Measurements from ENCODE around the gene TTC39A. TPM values are rescaled to one million over a fixed set of nuclear protein-coding genes. Genes with fewer than 3 reads are reported as not detected.

Gene TTC39A
- 1 to 10 TPM in 2 of 4 donors, under 1 TPM in 1, not detected in 1; 0.66 to 2.1 (median 1.4) TPM for total RNA-seq

DNA sequence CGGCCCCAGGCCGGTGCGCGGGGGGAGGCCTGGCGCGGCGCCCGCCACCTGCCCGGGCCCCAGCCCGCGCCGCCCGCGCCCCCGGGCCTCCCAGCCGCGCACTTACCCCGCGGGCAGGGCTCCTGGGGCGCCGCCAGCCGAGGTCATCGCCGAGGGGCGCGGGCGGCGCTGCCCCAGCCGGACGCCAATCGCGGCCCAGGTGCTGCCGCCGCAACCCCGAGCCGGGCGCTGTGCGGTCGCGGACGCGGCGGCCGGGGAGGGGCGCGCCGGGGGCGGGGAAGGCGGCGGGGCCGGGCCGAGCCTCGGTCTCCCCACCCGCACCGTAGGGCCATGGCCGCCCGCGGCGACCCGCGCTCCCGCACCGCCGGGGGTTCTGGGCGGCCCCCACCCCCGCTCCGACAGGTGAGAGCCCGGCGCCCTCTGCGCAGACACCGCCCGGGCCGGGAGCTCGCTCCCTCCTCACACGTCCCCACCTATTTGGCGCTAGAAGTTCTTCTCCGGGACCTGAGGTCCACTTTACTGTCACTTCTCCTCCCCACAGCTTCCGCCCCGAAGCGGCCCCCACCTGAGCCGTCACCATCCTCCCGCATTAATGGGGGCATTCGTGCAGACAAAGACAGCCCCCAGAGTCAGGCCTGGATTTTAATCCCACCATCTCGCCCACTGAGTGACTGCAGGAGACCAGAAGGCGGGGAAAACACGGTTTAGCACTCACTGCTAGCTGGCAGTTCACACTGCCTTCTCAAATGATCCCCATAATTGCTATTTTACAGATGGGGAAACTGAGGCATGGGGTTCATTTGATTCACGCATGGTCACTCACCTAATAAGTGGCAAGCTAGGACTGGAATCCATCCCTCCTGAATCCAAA, at the start of gene TTC39A:
Gene TTC39A, minus strand, starts transcription at position 232 of the 871 bp plus-strand sequence. Its CDS starts 85 bp downstream, at position 147.
- TF ChIP-seq, protein P1, sequence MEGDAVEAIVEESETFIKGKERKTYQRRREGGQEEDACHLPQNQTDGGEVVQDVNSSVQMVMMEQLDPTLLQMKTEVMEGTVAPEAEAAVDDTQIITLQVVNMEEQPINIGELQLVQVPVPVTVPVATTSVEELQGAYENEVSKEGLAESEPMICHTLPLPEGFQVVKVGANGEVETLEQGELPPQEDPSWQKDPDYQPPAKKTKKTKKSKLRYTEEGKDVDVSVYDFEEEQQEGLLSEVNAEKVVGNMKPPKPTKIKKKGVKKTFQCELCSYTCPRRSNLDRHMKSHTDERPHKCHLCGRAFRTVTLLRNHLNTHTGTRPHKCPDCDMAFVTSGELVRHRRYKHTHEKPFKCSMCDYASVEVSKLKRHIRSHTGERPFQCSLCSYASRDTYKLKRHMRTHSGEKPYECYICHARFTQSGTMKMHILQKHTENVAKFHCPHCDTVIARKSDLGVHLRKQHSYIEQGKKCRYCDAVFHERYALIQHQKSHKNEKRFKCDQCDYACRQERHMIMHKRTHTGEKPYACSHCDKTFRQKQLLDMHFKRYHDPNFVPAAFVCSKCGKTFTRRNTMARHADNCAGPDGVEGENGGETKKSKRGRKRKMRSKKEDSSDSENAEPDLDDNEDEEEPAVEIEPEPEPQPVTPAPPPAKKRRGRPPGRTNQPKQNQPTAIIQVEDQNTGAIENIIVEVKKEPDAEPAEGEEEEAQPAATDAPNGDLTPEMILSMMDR (IDR thresholded peaks at IDR 0.05; ENCODE audit: low read depth) = no peak

DNA sequence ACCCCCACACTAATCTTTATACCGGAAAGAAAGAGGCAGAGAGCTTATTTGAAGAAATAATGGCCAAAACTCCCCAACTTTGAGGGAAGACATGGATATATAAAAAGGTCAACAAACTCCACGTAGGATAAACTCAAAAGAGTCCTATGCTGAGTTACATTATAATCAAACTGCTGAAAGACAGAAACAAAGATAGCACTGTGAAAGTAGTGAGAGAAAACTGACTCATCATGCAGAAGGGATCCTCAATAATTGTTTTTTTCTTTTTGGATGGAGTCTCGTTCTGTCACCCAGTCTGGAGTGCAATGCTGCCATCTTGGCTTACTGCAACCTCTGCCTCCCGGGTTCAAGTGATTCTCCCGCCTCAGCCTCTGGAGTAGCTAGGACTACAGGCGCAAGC, 48.5 kb upstream of the TTC39A start:
- TF ChIP-seq, protein P1 (IDR thresholded peaks at IDR 0.05; ENCODE audit: low read depth) = no peak

DNA sequence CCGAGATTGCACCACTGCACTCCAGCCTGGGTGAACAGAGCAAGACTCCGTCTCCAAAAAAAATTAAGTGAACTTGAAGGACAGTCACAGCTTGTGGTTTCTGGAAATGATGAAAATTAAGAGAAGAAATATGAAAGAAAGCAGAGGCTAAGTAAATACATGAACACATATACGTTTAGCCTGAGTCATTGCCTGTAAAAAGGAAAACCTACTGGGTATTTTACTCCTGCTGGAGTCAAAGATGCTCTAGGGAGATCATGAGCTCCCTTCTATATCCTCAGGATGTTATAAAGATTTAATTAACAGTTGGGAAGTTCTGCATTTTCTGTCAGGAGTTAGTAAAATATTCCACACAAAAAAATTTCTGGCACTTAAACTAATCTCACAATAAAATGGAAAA, 43.5 kb upstream of the TTC39A start:
- TF ChIP-seq, protein P1 (IDR thresholded peaks at IDR 0.05; ENCODE audit: low read depth) = no peak

DNA sequence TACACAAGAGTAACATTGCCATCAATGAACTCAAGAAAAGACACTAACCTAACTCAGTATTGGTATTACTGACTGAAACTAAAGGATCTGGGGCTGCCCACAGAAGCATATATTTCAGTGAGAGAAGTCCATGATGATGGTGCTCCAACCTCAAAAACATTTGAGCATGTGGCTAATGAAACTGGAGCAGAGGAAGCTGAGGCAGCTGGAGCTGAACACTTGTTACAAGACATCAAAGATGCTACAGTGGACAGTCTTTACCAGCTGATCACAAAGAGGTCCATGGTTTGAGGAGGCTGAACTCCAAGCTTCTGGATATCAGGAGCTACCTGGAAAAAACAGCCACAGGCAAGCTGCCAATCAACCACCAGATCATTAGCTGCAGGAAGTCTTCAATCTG, 42.2 kb upstream of the TTC39A start:
- TF ChIP-seq, protein P1 (IDR thresholded peaks at IDR 0.05; ENCODE audit: low read depth) = no peak

DNA sequence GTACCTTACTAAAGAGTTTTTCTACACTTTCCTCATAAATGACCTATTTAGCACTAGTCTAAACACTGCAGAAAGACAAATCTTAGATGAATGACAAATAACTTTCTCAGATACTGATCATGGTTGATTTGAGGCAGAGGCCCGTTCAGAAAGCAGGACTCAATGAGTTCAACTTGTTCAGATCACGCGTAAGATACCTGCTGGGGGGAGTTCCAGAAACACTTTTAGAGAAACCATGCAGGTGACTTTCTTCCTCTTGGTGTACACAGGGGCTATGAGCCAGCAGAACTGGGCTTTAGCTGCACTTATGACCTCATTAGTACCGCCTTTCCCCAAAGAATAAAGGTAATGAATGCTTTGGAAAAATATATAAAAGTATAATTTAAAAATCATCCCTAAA, 38.8 kb upstream of the TTC39A start:
- TF ChIP-seq, protein P1 (IDR thresholded peaks at IDR 0.05; ENCODE audit: low read depth) = no peak

DNA sequence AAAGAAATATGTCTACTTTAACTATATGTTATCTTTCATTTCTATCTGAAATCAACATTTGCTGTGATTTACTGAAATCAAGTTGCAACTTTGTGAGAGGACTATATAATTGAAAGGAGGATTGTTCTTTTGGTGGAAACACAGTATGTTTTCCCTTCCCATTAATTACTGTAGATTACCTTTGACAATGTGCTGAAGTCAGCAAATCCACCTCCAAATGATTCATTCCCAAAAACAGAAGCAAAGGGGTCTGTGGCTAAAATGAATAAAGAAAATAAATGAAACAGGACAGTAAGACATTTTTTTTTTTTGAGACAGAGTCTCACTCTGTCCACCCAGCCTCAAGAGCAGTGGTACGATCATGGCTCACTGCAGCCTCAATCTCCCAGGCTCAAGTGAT, 35.4 kb upstream of the TTC39A start:
- TF ChIP-seq, protein P1 (IDR thresholded peaks at IDR 0.05; ENCODE audit: low read depth) = no peak

DNA sequence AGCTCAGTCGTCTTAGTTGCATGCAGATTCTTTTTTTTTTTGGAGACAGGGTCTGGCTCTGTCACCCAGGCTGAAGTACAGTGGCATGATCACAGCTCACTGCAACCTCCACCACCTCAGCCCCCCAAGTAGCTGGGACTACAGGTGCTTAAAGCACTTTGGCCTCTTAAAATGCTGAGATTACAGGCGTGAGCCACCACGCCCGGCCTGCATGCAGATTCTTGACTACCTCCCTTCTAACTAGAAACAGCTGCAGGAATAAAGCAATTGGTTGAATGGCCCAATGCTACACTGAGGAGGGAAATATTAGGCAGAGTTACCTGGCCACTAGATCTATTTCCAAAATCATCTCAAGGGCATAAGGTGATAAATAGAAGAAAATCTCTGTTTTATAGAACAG, 29.5 kb upstream of the TTC39A start:
- TF ChIP-seq, protein P1 (IDR thresholded peaks at IDR 0.05; ENCODE audit: low read depth) = no peak
